Stomach (tissue), 4 donors: ENCODE results near the gene ADAM11.

Source experiments
- CTCF ChIP-seq, 7 experiments: fragments of 450-650 bp in 4 of 7; fragments of 200-600 bp in 3 of 7; sonication (generic) in 3 of 7; IDR thresholded peaks; one replicate each; pipeline ENCODE4 v1.5.1; 2016 to 2019; ENCODE audit warnings: antibody characterized with exemption in 7 of 7, control low read depth in 2 of 7, mild to moderate bottlenecking in 1 of 7
- EP300 ChIP-seq: sonication (generic); formaldehyde crosslinking; IDR thresholded peaks from one replicate; pipeline ENCODE4 v1.6.1; 2017; ENCODE audit warnings: antibody characterized with exemption
- POLR2A ChIP-seq, 4 donors: fragments of 450-650 bp; IDR thresholded peaks; one replicate each; pipeline ENCODE4 v1.6.1; 2016; ENCODE audit warnings: antibody characterized with exemption in 4 of 4, control low read depth in 2 of 4, mild to moderate bottlenecking in 1 of 4, moderate library complexity in 1 of 4
- POLR2AphosphoS5 ChIP-seq, 3 donors: sonication (generic); formaldehyde crosslinking; IDR thresholded peaks; one replicate each; pipeline ENCODE4 v1.6.1; 2016; ENCODE audit warnings: antibody characterized with exemption in 3 of 3

- TF ChIP-seq POLR2A (IDR thresholded peaks at IDR 0.05) (no peak), CTCF (IDR thresholded peaks at IDR 0.05) (no peak), EP300 (no peak), POLR2AphosphoS5 (IDR thresholded peaks at IDR 0.05) (no peak)
Measured at GRCh38 chr17:44759086-44759915, 513 bp downstream of the ADAM11 start.
